Measurements from ENCODE around the gene GORASP2. TPM values are rescaled to one million over a fixed set of nuclear protein-coding genes. Genes with fewer than 3 reads are reported as not detected.

Gene GORASP2
- total RNA-seq, 1 experiment from 2014 or later, result 87.9 TPM

DNA sequence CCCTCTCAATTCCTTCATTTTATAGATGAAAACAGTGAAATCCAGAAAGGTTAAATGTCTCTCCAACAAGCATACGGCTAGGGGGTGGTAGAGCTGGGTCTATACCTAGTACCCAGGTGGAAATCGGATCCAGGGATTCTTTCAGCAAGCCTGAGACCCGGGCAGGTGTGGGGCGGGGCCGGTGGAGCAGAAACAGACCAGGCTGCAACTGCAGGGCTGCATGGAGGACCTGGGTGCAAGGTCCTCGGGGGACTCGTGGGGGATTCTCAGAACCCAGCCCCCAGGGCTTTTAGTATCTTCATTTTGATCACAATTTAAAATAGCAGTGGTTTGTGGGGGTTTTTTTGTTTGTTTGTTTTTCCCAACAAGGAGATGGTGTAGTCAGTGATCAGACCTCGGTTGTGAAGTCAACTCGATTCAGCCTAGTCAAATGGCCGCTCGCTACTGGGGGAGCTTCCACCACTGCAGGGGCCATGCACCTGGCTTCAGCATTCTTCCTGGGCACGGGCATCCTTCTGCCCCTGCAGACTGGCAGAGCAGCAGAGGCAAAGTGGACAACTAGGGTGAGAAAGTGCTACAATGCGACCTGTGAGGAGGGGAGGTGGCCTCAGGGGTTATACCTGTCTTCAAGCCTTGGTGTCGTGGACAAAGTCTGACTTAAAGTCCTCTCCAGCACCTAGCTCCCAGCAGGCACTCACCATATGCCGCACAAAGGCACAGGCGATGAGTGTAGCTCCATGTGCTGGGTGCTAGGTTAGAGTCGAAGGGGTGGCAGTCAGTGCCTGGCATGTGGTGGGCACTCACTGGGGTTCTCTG, 46.3 kb downstream of the GORASP2 start:
- Histone ChIP-seq H3K4me3 (replicated peaks in 1 of 2; ENCODE audit: low read depth in 1 of 2, low read length in 2 of 2) (no peak overlapping the region), H3K4me2 (ENCODE audit: low read length) (no peak overlapping the region), H4K20me1 (ENCODE audit: insufficient read depth) (no peaks in the 10 kb centered on the region), H3K36me3 (ENCODE audit: control insufficient read depth in 1 of 2, insufficient read depth in 2 of 2, low read length in 2 of 2) (no peaks in the 10 kb centered on the region), H3K4me1 (ENCODE audit: control insufficient read depth in 1 of 2, insufficient read depth in 2 of 2, low read length in 2 of 2) (peaks cover 12 to 19% of the 10 kb centered on the region in 2 experiments; a peak in 3 of 4 replicates), H3K9me2 (ENCODE audit: insufficient read depth) (no peaks in the 10 kb centered on the region), H3K9me3 (ENCODE audit: control insufficient read depth in 1 of 2, insufficient read depth in 1 of 2, low read depth in 1 of 2, low read length in 2 of 2) (no peaks in the 10 kb centered on the region), H3K9ac (ENCODE audit: low read length) (no peak overlapping the region), H3K79me2 (ENCODE audit: insufficient read depth, low read length) (no peaks in the 10 kb centered on the region), H3K27ac (ENCODE audit: low read depth, low read length) (no peak overlapping the region), H3K27me3 (ENCODE audit: insufficient read depth, low read length) (no peaks in the 10 kb centered on the region), H2AFZ (ENCODE audit: low read depth, low read length, poor library complexity, severe bottlenecking) (no peak overlapping the region)
- TF ChIP-seq TCF7L2 (IDR thresholded peaks at IDR 0.05; ENCODE audit: borderline replicate concordance, extremely low read depth, insufficient read depth, insufficient read length) (no peak), ELF1 (IDR thresholded peaks at IDR 0.05; ENCODE audit: borderline replicate concordance, low read depth) (no peak), CEBPB (IDR thresholded peaks at IDR 0.05; ENCODE audit: low read depth) (no peak), EGR1 (IDR thresholded peaks at IDR 0.05; ENCODE audit: low read depth) (no peak), POLR2A (IDR thresholded peaks at IDR 0.05; ENCODE audit: borderline replicate concordance, extremely low read depth, insufficient read depth, insufficient read length) (no peak), JUND (IDR thresholded peaks at IDR 0.05) (no peak), YY1 (IDR thresholded peaks at IDR 0.05; ENCODE audit: extremely low read depth, insufficient replicate concordance, low read depth, low read length) (no peak)
- DNase-seq (ENCODE audit: low read depth, low spot score) (no peak), ATAC-seq (no peak)
- intact Hi-C loops (cut with micrococcal nuclease), result no loop called here
- RAD21 ChIA-PET (ENCODE audit: low non-redundant PET in 1 of 2, low total read pairs in 2 of 2, uncharacterized antibody in 2 of 2, unreplicated experiment in 2 of 2), result no interaction called here
- CTCF ChIA-PET, result interaction anchor here (1.1 to 3.5 kb wide), 2 partner anchors 8 to 441 kb away, joined by 3 to 30 read pairs; no protein-coding TSS in a partner anchor
- POLR2A ChIA-PET, result no interaction called here
- no TSS peak for BruUV-seq (replicated peaks)

DNA sequence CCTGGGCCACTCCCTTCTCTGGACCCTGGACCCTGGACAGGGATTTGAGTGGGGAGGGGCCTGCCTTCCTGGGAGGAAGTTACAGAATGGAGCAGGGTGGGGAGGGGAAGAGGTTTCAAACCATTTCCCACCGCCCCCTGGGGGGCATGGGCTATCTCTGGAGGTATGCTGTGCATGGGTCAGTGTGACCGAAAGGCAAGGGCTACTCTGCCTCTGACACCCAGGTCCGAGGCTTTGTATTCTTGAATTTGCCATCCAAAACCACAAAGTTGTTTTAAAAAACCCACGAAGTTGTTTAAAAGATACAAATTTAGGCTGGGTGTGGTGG, 46.9 kb downstream of the GORASP2 start:
- Histone ChIP-seq H3K9ac (ENCODE audit: low read length) (no peak overlapping the region), H3K9me2 (ENCODE audit: insufficient read depth) (no peaks in the 10 kb centered on the region), H3K27ac (ENCODE audit: low read depth, low read length) (no peak overlapping the region), H3K27me3 (ENCODE audit: insufficient read depth, low read length) (no peaks in the 10 kb centered on the region), H3K36me3 (ENCODE audit: control insufficient read depth in 1 of 2, insufficient read depth in 2 of 2, low read length in 2 of 2) (no peaks in the 10 kb centered on the region), H3K4me2 (ENCODE audit: low read length) (no peak overlapping the region), H4K20me1 (ENCODE audit: insufficient read depth) (no peaks in the 10 kb centered on the region), H3K4me3 (replicated peaks in 1 of 2; ENCODE audit: low read depth in 1 of 2, low read length in 2 of 2) (no peak overlapping the region), H3K9me3 (ENCODE audit: control insufficient read depth in 1 of 2, insufficient read depth in 1 of 2, low read depth in 1 of 2, low read length in 2 of 2) (no peaks in the 10 kb centered on the region), H3K4me1 (ENCODE audit: control insufficient read depth in 1 of 2, insufficient read depth in 2 of 2, low read length in 2 of 2) (peaks cover 12 to 19% of the 10 kb centered on the region in 2 experiments; a peak in 3 of 4 replicates), H2AFZ (ENCODE audit: low read depth, low read length, poor library complexity, severe bottlenecking) (no peak overlapping the region), H3K79me2 (ENCODE audit: insufficient read depth, low read length) (no peaks in the 10 kb centered on the region)
- ChIA-PET CTCF (interaction anchor here (1.1 kb wide), 1 partner anchor 9 kb away, joined by 3 read pairs; no protein-coding TSS in a partner anchor), RAD21 (ENCODE audit: low non-redundant PET in 1 of 2, low total read pairs in 2 of 2, uncharacterized antibody in 2 of 2, unreplicated experiment in 2 of 2) (no interaction called here), POLR2A (no interaction called here)
- BruUV-seq (replicated peaks), result no TSS peak
- ATAC-seq, result no peak
- no peak for DNase-seq (ENCODE audit: low read depth, low spot score)
- no peak for TF ChIP-seq CEBPB (IDR thresholded peaks at IDR 0.05; ENCODE audit: low read depth)
- TF ChIP-seq ZFX (IDR thresholded peaks at IDR 0.05), result no peak
- no peak for TF ChIP-seq SIN3A (IDR thresholded peaks at IDR 0.05; ENCODE audit: low read depth)
- no peak for TF ChIP-seq FOSL1 (IDR thresholded peaks at IDR 0.05; ENCODE audit: low read depth)
- TF ChIP-seq, protein P1, sequence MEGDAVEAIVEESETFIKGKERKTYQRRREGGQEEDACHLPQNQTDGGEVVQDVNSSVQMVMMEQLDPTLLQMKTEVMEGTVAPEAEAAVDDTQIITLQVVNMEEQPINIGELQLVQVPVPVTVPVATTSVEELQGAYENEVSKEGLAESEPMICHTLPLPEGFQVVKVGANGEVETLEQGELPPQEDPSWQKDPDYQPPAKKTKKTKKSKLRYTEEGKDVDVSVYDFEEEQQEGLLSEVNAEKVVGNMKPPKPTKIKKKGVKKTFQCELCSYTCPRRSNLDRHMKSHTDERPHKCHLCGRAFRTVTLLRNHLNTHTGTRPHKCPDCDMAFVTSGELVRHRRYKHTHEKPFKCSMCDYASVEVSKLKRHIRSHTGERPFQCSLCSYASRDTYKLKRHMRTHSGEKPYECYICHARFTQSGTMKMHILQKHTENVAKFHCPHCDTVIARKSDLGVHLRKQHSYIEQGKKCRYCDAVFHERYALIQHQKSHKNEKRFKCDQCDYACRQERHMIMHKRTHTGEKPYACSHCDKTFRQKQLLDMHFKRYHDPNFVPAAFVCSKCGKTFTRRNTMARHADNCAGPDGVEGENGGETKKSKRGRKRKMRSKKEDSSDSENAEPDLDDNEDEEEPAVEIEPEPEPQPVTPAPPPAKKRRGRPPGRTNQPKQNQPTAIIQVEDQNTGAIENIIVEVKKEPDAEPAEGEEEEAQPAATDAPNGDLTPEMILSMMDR (IDR thresholded peaks at IDR 0.05 in 2 of 3, conservative IDR thresholded peaks at IDR 0.05 in 1 of 3; ENCODE audit: borderline replicate concordance in 1 of 3, insufficient read depth in 1 of 3, low read depth in 2 of 3, low read length in 2 of 3), result no peak
- TF ChIP-seq, protein P2, sequence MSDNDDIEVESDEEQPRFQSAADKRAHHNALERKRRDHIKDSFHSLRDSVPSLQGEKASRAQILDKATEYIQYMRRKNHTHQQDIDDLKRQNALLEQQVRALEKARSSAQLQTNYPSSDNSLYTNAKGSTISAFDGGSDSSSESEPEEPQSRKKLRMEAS (IDR thresholded peaks at IDR 0.05), result no peak
- no peak for TF ChIP-seq SP1 (IDR thresholded peaks at IDR 0.05; ENCODE audit: low read depth)
- no peak for TF ChIP-seq ZNF274 (IDR thresholded peaks at IDR 0.05; ENCODE audit: low read depth, low read length)
- intact Hi-C loops (cut with micrococcal nuclease), result no loop called here
